IMR-90 (cell line): ENCODE measurements around the gene SLC15A3. TPM values are rescaled to one million over a fixed set of nuclear protein-coding genes. Genes with fewer than 3 reads are reported as not detected.

Experiments
- ATAC-seq: fragments of 200-7000 bp; cut with Tn5 transposase; 2 replicates; pipeline ENCODE4 v1.9.1; 2020; ENCODE audit warnings: low read depth, mild to moderate bottlenecking, moderate library complexity
- BruUV-seq: library from RNA; stranded (reverse); fragments of 400-500 nt; replicated peaks from 2 replicates; lab custom pipeline; 2021; lab: Mats Ljungman, UMichigan
- CTCF ChIA-PET: fragments of 300-600 bp; formaldehyde crosslinking; extraction: SDS; loops from one replicate; lab custom pipeline; 2021; ENCODE audit warnings: antibody characterized with exemption; lab: Yijun Ruan, JAX
- POLR2A ChIA-PET: fragments of 300-600 bp; sonication (Branson Sonifier 250); formaldehyde crosslinking; loops from one replicate; lab custom pipeline; 2022; ENCODE audit warnings: antibody characterized with exemption; ENCODE audit not compliant: unreplicated experiment; lab: Charles Lee
- DNase-seq: peaks from one replicate; pipeline ENCODE4 v3.0.0; 2013
- H2AFZ ChIP-seq: replicated peaks from 2 replicates; pipeline ENCODE3; 2013; ENCODE audit warnings: low read length, mild to moderate bottlenecking; ENCODE audit not compliant: poor library complexity
- H2AK5ac ChIP-seq: 2 replicates; pipeline ENCODE4 v1.6.1; 2013; ENCODE audit warnings: low read depth, low read length, inconsistent platforms
- H2AK9ac ChIP-seq: replicated peaks from 2 replicates; pipeline ENCODE3; 2013; ENCODE audit warnings: mild to moderate bottlenecking, low read depth, low read length, moderate library complexity; ENCODE audit not compliant: poor library complexity
- H2BK120ac ChIP-seq: 2 replicates; pipeline ENCODE4 v1.6.1; 2013; ENCODE audit warnings: low read depth, low read length, inconsistent platforms
- H2BK15ac ChIP-seq: 3 replicates; pipeline ENCODE4 v1.6.1; 2013; ENCODE audit warnings: low read depth, low read length, inconsistent platforms
- H2BK20ac ChIP-seq: 2 replicates; pipeline ENCODE4 v1.6.1; 2013; ENCODE audit warnings: low read depth, mild to moderate bottlenecking, inconsistent platforms, low read length, moderate library complexity
- H2BK5ac ChIP-seq: 2 replicates; pipeline ENCODE4 v1.6.1; 2013; ENCODE audit warnings: mild to moderate bottlenecking, low read depth, low read length, inconsistent platforms; ENCODE audit not compliant: poor library complexity, severe bottlenecking
- H3K14ac ChIP-seq: replicated peaks from 2 replicates; pipeline ENCODE4 v1.6.1; 2013; ENCODE audit warnings: low read depth, low read length, inconsistent platforms
- H3K18ac ChIP-seq: 2 replicates; pipeline ENCODE4 v1.6.1; 2013; ENCODE audit warnings: low read depth, low read length, control low read depth
- H3K23ac ChIP-seq: 2 replicates; pipeline ENCODE4 v1.6.1; 2013; ENCODE audit warnings: low read depth, low read length, inconsistent platforms
- H3K27ac ChIP-seq: 2 replicates; pipeline ENCODE4 v1.5.1; 2013; ENCODE audit warnings: mild to moderate bottlenecking, control low read depth, low read length; ENCODE audit not compliant: insufficient read depth
- H3K27me3 ChIP-seq: 2 replicates; pipeline ENCODE4 v1.6.1; 2013; ENCODE audit warnings: low read length; ENCODE audit not compliant: control insufficient read depth, insufficient read depth
- H3K36me3 ChIP-seq: 2 replicates; pipeline ENCODE4 v1.6.1; 2013; ENCODE audit warnings: low read length, mixed read lengths; ENCODE audit not compliant: control insufficient read depth, insufficient read depth
- H3K4ac ChIP-seq: 2 replicates; pipeline ENCODE4 v1.6.1; 2013; ENCODE audit warnings: low read depth, low read length, inconsistent platforms
- H3K4me1 ChIP-seq: 2 replicates; pipeline ENCODE4 v1.6.1; 2013; ENCODE audit warnings: low read length, mixed read lengths; ENCODE audit not compliant: control insufficient read depth, insufficient read depth
- H3K4me2 ChIP-seq: 2 replicates; pipeline ENCODE4 v1.6.1; 2013; ENCODE audit warnings: low read depth, mild to moderate bottlenecking, control low read depth, low read length, moderate library complexity
- H3K4me3 ChIP-seq: 2 replicates; pipeline ENCODE4 v1.5.1; 2013; ENCODE audit warnings: low read depth, mild to moderate bottlenecking, control low read depth, low read length, moderate library complexity; ENCODE audit not compliant: insufficient read depth
- H3K56ac ChIP-seq: 2 replicates; pipeline ENCODE4 v1.6.1; 2013; ENCODE audit warnings: low read length, inconsistent platforms; ENCODE audit not compliant: insufficient read depth; ENCODE audit errors: extremely low read depth
- H3K79me1 ChIP-seq, 2 experiments: 2 replicates each; pipeline ENCODE4 v1.6.1; 2013; ENCODE audit warnings: low read length in 2 of 2, inconsistent platforms in 1 of 2, low read depth in 1 of 2
- H3K9ac ChIP-seq: 2 replicates; pipeline ENCODE4 v1.6.1; 2013; ENCODE audit warnings: low read depth, low read length, control low read depth
- H3K9me1 ChIP-seq: 2 replicates; pipeline ENCODE4 v1.6.1; 2013; ENCODE audit warnings: low read length, inconsistent platforms; ENCODE audit not compliant: insufficient read depth
- H3K9me3 ChIP-seq: 2 replicates; pipeline ENCODE4 v1.6.1; 2013; ENCODE audit warnings: low read length; ENCODE audit not compliant: control insufficient read depth, insufficient read depth
- H4K20me1 ChIP-seq: 2 replicates; pipeline ENCODE4 v1.6.1; 2013; ENCODE audit warnings: low read length, inconsistent platforms; ENCODE audit not compliant: insufficient read depth
- H4K5ac ChIP-seq: 2 replicates; pipeline ENCODE4 v1.6.1; 2013; ENCODE audit warnings: mild to moderate bottlenecking, low read depth, low read length, control low read depth
- H4K8ac ChIP-seq, 2 experiments: 2 replicates each; pipeline ENCODE4 v1.6.1; 2013; ENCODE audit warnings: low read depth in 2 of 2, low read length in 2 of 2, control low read depth in 1 of 2, inconsistent platforms in 1 of 2
- H4K91ac ChIP-seq: 2 replicates; pipeline ENCODE4 v1.6.1; 2013; ENCODE audit warnings: low read depth, low read length, inconsistent platforms; ENCODE audit not compliant: insufficient read depth
- NFE2L2 ChIP-seq: fragments of 150-350 bp; IDR thresholded peaks from 2 replicates; pipeline ENCODE4 v1.6.1; 2016; ENCODE audit warnings: low read depth, mild to moderate bottlenecking, low read length
- POLR2A ChIP-seq: IDR thresholded peaks from 2 replicates; pipeline ENCODE4 v1.6.1; 2012; ENCODE audit warnings: mild to moderate bottlenecking, low read depth, low read length
- RFX5 ChIP-seq: IDR thresholded peaks from 2 replicates; pipeline ENCODE4 v1.8.0; 2012; ENCODE audit warnings: low read depth, mild to moderate bottlenecking, low read length, moderate library complexity
- dilution Hi-C: fragments of 300-500 bp; cut with HindIII; formaldehyde crosslinking; loops from one replicate; pipeline ENCODE4 v1.14.3; 2018; ENCODE audit warnings: low sequenced_read_pairs; ENCODE audit not compliant: unreplicated experiment
- in situ Hi-C: fragments of 300-500 bp; cut with MboI; formaldehyde crosslinking; loops from 3 replicates; pipeline ENCODE4 v1.14.3; 2019; ENCODE audit warnings: low sequenced_read_pairs, inconsistent platforms, mixed read lengths
- intact Hi-C: fragments of 100-400 bp; cut with micrococcal nuclease; formaldehyde crosslinking; loops from 2 replicates; pipeline ENCODE4 v1.10.0; 2022
- polyA plus RNA-seq, 3 experiments: library from polyadenylated mRNA; depleted of rRNA; stranded (reverse); fragments of >200 nt; gene quantifications; 2 replicates each; pipeline ENCODE4 v1.2.3, GENCODE V29; 2012; ENCODE audit warnings: low replicate concordance in 1 of 3
- total RNA-seq: library from RNA; depleted of rRNA; stranded (reverse); fragments of >200 nt; gene quantifications from 2 replicates; pipeline ENCODE4 v1.2.3, GENCODE V29; 2012
- TF ChIP-seq, protein P1 (sequence below): conservative IDR thresholded peaks from 2 replicates; pipeline ENCODE4 v1.5.1; 2012; ENCODE audit warnings: mild to moderate bottlenecking, low read depth, low read length, improper control_type of control experiment

The SLC15A3 gene
- total and polyA plus RNA-seq, 2 of the 4 experiments (the other 2 are of a cell fraction), result 3.2 to 4.4 TPM

DNA sequence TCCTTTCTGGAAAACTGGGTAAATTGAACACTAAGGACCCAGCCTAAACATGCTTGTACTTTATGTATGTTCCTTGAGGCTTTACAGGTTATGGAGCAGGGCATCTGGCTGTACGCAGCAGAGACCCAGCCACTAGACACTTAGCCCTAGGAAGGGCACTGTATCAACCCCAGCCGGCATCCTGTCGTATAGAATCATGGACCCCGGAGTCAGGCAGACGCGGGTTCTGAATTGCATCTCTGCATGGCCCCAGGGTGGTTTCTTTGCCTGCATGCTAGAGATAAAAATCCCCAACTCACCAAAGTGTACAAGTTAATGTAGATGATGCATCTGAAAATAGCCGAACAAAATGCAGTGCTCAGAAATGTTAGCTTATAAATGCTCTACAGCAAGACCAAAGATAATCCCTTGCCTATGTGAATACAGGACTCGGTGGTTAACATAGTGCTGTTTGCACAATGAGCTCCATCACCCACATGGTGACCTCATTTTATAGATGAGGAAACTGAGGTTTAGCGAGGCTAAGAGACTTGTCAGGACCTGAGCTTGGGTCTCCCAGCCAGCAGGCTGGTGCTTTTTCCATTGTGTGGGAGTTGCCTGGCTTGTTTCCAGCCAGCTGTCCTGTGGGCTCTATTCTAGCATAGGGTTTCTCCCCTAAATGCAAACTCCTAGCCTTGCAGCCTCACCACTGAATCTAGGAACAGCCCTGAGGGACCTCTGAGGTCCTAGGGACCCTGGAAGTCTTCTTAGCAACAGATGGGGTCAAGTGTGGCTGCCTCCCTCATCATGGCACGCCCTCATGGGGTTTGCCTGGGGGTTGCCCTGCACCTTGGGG, 26.8 kb upstream of the SLC15A3 start (continued):
- TF ChIP-seq, protein P1, sequence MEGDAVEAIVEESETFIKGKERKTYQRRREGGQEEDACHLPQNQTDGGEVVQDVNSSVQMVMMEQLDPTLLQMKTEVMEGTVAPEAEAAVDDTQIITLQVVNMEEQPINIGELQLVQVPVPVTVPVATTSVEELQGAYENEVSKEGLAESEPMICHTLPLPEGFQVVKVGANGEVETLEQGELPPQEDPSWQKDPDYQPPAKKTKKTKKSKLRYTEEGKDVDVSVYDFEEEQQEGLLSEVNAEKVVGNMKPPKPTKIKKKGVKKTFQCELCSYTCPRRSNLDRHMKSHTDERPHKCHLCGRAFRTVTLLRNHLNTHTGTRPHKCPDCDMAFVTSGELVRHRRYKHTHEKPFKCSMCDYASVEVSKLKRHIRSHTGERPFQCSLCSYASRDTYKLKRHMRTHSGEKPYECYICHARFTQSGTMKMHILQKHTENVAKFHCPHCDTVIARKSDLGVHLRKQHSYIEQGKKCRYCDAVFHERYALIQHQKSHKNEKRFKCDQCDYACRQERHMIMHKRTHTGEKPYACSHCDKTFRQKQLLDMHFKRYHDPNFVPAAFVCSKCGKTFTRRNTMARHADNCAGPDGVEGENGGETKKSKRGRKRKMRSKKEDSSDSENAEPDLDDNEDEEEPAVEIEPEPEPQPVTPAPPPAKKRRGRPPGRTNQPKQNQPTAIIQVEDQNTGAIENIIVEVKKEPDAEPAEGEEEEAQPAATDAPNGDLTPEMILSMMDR, result no peak
- TF ChIP-seq POLR2A, result no peak

DNA sequence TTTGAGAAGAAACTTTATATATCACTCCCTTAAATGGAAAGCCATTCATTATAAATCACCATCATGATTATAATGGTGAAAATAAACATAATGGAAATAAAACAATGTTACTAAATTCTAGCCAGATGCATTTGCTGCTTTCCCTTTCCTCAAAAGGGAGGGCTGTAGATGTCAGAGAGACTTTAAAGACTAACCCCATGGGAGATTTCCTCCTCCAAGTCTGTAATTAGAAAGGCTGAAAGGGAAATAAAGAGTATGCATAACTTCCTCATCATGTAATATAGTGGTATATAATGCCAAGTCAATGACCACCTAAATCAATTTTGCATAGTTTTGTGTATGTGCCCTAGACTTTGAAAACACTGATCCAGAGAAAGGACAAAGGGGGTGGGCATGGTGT, 25.9 kb upstream of the SLC15A3 start:
- Histone ChIP-seq H2AFZ (no peak overlapping the region), H3K4me2 (no peak overlapping the region), H3K9me3 (no peaks in the 10 kb centered on the region), H3K56ac (no peak overlapping the region), H3K27me3 (peaks cover 34% of the 10 kb centered on the region), H4K5ac (no peak overlapping the region), H3K4me3 (no peak overlapping the region), H3K23ac (no peak overlapping the region), H3K9ac (no peak overlapping the region), H3K36me3 (no peaks in the 10 kb centered on the region), H2BK5ac (no peak overlapping the region), H2AK9ac (no peak overlapping the region), H3K79me1 (no peaks in the 10 kb centered on the region), H3K4ac (no peak overlapping the region), H3K27ac (no peak overlapping the region), H4K91ac (no peak overlapping the region), H3K9me1 (no peaks in the 10 kb centered on the region), H2BK15ac (no peak overlapping the region), H3K4me1 (no peaks in the 10 kb centered on the region; the same call in 1 of the 2 replicates), H4K20me1 (no peaks in the 10 kb centered on the region), H2BK120ac (no peak overlapping the region), H2AK5ac (no peak overlapping the region), H3K18ac (no peak overlapping the region), H2BK20ac (no peak overlapping the region), H3K14ac (no peak overlapping the region), H4K8ac (no peak overlapping the region)
- intact Hi-C loops (no loop called here), dilution Hi-C loops (no loop called here), in situ Hi-C loops (no loop called here)
- ChIA-PET CTCF (interaction anchor here (0.6 kb wide), 1 partner anchor 20 kb away, joined by 3 read pairs; no protein-coding TSS in a partner anchor), POLR2A (no interaction called here)
- BruUV-seq, result no TSS peak
- TF ChIP-seq NFE2L2 (no peak), RFX5 (no peak)
- DNase-seq, result no peak
- no peak for ATAC-seq
